H1 (cell line): ENCODE data around the gene EPB41L5.

Source experiments
- CTCF ChIP-seq, 3 experiments: IDR thresholded peaks; 1 replicate in 2 of 3; 2 replicates in 1 of 3; pipeline versions ENCODE4 v1.5.1 to v1.6.1; 2011; ENCODE audit warnings: low read length in 3 of 3, mild to moderate bottlenecking in 3 of 3, inconsistent platforms in 2 of 3, low read depth in 1 of 3, moderate library complexity in 1 of 3; ENCODE audit not compliant: insufficient read depth in 1 of 3; ENCODE audit errors: control extremely low read depth in 1 of 3
- POLR2A ChIP-seq, 2 experiments: IDR thresholded peaks; 1 replicate in 1 of 2; 2 replicates in 1 of 2; pipeline ENCODE4 v1.6.1; 2011; ENCODE audit warnings: low read depth in 2 of 2, low read length in 2 of 2, mild to moderate bottlenecking in 2 of 2; ENCODE audit errors: control extremely low read depth in 1 of 2
- SP4 ChIP-seq: IDR thresholded peaks from 2 replicates; pipeline ENCODE4 v1.6.1; 2012; ENCODE audit warnings: low read length, inconsistent platforms

GRCh38 chr2:120042359-120042758 lies 29.5 kb downstream of the EPB41L5 start:
- TF ChIP-seq SP4 = no peak
- no peak for TF ChIP-seq POLR2A (IDR thresholded peaks at IDR 0.05; ENCODE audit: control extremely low read depth in 1 of 2, low read depth in 2 of 2, low read length in 2 of 2)
- no peak for TF ChIP-seq CTCF (IDR thresholded peaks at IDR 0.05; ENCODE audit: control extremely low read depth in 1 of 3, insufficient read depth in 1 of 3, low read depth in 1 of 3, low read length in 3 of 3)
